Measurements from ENCODE around the gene SCFD2. TPM values are rescaled to one million over a fixed set of nuclear protein-coding genes. Genes with fewer than 3 reads are reported as not detected.

Gene SCFD2
- total and polyA plus RNA-seq, 2 experiments from 2014 or later: 13.2 to 15.9 TPM

DNA sequence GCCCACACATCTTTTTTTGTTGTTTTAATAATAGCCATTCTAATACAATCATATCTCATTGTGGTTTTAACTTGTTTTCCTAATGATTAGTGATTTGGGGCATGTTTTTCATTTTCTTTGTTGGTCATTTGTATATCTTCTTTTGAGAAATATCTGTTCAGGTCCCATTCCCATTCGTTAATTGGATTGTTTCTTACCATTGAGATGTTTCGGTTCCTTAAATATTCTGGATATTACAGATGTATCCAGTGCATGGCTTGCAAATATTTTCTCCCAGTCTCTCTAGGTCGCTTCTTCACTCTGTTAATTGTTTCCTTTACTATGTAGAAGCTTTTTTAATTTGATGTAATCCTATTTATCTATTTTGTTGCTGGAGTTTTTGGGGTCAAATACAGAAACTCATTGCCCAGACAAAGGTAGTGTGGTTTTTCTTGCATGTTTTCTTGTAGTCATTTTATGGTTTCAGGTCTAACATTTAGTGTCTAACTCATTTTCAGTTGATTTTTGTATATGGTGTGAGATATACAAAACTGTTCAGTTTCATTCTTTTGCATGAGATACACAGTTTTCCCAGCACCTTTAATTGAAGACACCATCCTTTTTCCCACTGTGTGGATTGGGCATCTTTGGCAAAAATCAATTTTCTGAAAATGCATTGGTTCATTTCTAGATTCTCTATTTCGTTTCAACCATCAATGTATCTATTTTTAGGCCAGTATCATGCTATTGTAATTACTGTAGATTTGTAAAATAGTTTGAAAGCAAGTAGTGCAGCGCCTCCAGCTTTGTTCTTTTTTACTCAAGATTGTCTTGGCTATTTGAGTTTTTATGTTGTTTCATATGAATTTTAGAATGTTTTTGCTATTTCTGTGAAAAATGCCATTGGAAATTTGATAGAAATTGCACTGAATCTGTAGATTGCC lies 195.9 kb downstream of the SCFD2 start:
- Histone ChIP-seq H3K4me1 (ENCODE audit: low read depth) (no peaks in the 10 kb centered on the region), H3K4me3 (no peak overlapping the region), H3K27ac (no peak overlapping the region), H3K27me3 (no peaks in the 10 kb centered on the region), H3K36me3 (no peaks in the 10 kb centered on the region), H3K9me3 (ENCODE audit: low read depth) (no peaks in the 10 kb centered on the region)
- TF ChIP-seq, protein P1, sequence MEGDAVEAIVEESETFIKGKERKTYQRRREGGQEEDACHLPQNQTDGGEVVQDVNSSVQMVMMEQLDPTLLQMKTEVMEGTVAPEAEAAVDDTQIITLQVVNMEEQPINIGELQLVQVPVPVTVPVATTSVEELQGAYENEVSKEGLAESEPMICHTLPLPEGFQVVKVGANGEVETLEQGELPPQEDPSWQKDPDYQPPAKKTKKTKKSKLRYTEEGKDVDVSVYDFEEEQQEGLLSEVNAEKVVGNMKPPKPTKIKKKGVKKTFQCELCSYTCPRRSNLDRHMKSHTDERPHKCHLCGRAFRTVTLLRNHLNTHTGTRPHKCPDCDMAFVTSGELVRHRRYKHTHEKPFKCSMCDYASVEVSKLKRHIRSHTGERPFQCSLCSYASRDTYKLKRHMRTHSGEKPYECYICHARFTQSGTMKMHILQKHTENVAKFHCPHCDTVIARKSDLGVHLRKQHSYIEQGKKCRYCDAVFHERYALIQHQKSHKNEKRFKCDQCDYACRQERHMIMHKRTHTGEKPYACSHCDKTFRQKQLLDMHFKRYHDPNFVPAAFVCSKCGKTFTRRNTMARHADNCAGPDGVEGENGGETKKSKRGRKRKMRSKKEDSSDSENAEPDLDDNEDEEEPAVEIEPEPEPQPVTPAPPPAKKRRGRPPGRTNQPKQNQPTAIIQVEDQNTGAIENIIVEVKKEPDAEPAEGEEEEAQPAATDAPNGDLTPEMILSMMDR (IDR thresholded peaks at IDR 0.05; ENCODE audit: low read depth, low read length): no peak
- DNase-seq (ENCODE audit: low read depth in 1 of 2, low spot score in 1 of 2): no peak

DNA sequence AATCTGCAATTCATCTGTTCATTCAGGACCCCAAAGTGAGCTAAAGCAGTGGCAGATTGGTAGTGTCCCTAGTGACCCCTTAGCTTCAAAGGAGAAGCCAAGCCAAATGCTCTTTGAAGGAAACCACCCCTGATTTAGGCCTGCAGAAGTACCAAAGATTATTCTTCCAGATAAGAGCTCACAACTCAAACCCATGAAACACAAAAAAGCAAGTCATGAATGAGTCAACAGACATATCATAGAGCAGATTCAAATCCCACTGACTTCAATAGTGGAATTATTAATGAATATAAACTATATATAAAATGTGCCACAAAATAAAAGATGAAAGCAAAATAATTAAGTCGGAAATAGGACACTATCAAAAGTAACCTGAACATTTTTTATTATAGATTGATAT lies 197.6 kb downstream of the SCFD2 start:
- TF ChIP-seq, protein P1 (IDR thresholded peaks at IDR 0.05; ENCODE audit: low read depth, low read length): no peak
- H3K4me1 ChIP-seq (ENCODE audit: low read depth): no peaks in the 10 kb centered on the region
- H3K27ac ChIP-seq: no peak overlapping the region

DNA sequence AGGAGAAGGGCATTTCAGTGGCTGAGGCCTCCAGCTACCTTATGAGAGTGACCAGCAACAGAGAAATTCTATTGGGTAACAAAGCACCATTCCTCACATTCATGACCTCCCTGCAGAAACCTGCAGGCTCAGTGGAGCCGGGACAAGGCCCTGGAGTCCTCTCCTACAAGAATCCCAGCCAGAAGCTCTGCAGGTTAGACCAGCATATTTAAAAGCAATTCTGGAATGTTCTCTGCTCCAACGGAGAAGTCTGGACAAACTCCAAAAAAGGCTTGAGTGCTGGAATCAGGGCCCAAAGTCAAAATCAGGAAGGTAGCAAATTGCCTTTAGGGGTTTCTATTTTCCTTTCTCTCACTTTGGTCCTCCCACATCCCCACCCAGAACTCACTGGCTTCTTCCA lies 202.9 kb downstream of the SCFD2 start:
- no peaks in the 10 kb centered on the region for H3K36me3 ChIP-seq
- H3K9me3 ChIP-seq (ENCODE audit: low read depth): no peaks in the 10 kb centered on the region
- no peaks in the 10 kb centered on the region for H3K4me1 ChIP-seq (ENCODE audit: low read depth)
- H3K4me3 ChIP-seq: no peak overlapping the region
- no peak overlapping the region for H3K27ac ChIP-seq
- no peaks in the 10 kb centered on the region for H3K27me3 ChIP-seq
- DNase-seq (ENCODE audit: low read depth in 1 of 2, low spot score in 1 of 2): no peak
- TF ChIP-seq, protein P1 (IDR thresholded peaks at IDR 0.05; ENCODE audit: low read depth, low read length): no peak

More for the DNA sequence above, 197.6 kb downstream of the SCFD2 start:
- no peak for DNase-seq (ENCODE audit: low read depth in 1 of 2, low spot score in 1 of 2)
- H3K27me3 ChIP-seq: no peaks in the 10 kb centered on the region
- no peaks in the 10 kb centered on the region for H3K9me3 ChIP-seq (ENCODE audit: low read depth)
- no peak overlapping the region for H3K4me3 ChIP-seq
- H3K36me3 ChIP-seq: no peaks in the 10 kb centered on the region

DNA sequence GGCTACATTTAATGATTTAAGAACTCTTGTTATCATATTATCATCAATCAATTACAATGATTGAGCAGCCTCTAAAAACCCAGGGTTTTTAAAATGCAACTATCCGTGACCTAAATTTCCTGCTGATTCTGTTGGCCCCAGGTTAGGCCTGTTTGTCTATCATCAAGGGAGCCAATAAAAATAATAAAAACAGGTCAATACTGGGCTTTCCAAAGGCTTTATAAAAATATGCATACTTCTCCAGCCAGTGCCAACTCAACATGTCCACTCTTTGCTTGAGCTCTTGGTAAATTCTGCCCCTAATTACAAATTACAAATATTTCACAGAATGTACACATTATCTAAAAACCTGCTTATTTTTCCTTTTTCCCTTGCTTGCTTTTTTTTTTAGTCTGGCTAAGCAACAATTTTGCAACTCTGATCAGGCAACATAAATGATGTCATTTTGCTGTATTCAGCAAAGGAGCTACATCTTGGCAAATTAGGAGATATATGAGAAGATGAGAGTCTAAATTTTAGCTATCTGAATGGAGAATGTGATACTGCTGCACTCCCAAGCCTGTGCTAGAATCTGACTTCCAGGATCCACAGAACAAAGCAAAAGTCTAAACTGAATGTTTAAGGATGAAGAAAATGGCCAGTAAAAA lies 204.0 kb downstream of the SCFD2 start:
- H3K36me3 ChIP-seq: no peaks in the 10 kb centered on the region
- H3K27ac ChIP-seq: no peak overlapping the region
- no peak overlapping the region for H3K4me3 ChIP-seq
- H3K9me3 ChIP-seq (ENCODE audit: low read depth): no peaks in the 10 kb centered on the region
- H3K27me3 ChIP-seq: no peaks in the 10 kb centered on the region
- H3K4me1 ChIP-seq (ENCODE audit: low read depth): no peaks in the 10 kb centered on the region
- TF ChIP-seq, protein P1 (IDR thresholded peaks at IDR 0.05; ENCODE audit: low read depth, low read length): no peak
- no peak for DNase-seq (ENCODE audit: low read depth in 1 of 2, low spot score in 1 of 2)

DNA sequence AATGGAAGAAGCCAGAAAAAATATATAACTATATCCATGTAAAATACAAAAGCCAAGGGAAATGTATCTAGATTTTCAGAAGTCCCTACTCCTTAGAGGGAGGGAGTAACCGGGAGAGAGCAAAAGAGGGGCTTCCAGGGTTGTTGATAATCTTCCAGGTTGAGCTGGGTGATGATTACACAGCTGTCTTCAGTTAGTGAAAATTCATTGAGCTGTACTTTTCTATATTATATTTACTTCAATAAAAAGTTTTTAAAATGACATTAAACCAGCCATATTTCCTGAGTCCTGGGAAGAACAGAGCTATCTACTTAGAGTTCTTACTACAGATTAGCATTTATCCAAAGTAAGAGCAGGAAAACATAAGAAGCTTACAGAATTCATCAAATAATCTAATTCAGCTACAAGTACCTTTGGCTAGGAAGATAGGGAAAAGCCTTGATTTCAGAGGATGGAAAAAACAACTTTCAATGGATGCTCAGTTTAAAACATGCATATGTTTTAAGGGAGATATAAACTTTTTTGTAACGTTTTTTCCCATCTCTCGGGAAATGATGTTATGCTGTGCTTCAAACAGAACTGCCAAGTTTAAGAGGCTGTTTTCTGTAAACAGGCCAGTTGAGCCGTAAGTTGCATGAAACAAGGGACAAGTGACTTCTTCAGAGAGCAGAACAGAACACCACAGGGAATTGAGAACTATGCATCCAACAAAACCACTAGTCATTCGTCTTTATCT lies 204.6 kb downstream of the SCFD2 start:
- no peak for DNase-seq (ENCODE audit: low read depth in 1 of 2, low spot score in 1 of 2)
- Histone ChIP-seq H3K27ac (no peak overlapping the region), H3K4me3 (no peak overlapping the region), H3K4me1 (ENCODE audit: low read depth) (no peaks in the 10 kb centered on the region), H3K27me3 (no peaks in the 10 kb centered on the region), H3K36me3 (no peaks in the 10 kb centered on the region), H3K9me3 (ENCODE audit: low read depth) (no peaks in the 10 kb centered on the region)
- TF ChIP-seq, protein P1 (IDR thresholded peaks at IDR 0.05; ENCODE audit: low read depth, low read length): no peak

Data from cardiac muscle cell (in vitro differentiated cells and primary cell).